ENCODE measurements around the gene OLFML1.

The OLFML1 gene

GRCh38 chr11:7480113-7480512 lies 5.2 kb upstream of the OLFML1 start:
- DNase-seq (ENCODE audit: low read depth): no peak

GRCh38 chr11:7484131-7484530 lies 1.2 kb upstream of the OLFML1 start:
- DNase-seq (ENCODE audit: low read depth): no peak

DNA sequence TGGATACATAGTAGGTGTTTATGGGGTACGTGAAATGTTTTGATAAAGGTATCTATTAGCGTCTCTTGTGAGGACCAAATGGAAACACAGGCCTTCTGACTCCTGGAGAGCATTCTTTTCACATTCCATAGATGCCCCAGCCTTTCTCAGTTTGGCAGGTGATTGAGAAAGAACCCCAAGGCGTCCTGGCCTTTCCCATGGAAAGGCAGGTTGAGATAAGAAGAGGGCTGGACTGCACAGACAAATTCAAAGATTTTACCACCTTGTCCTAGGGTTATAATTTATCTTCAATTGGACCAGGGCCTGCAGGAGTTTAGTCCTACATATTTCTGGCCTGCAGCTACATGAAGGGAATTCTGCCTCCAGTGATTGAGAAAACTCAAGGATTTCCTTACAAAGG lies 661 bp upstream of the OLFML1 start:
- DNase-seq (ENCODE audit: low read depth): no peak

- no peak for DNase-seq (ENCODE audit: low read depth)
Observed at GRCh38 chr11:7486098-7486780, 933 bp downstream of the OLFML1 start.

- DNase-seq (ENCODE audit: low read depth): no peak
Observed at GRCh38 chr11:7486781-7487140, 1.5 kb downstream of the OLFML1 start.

DNA sequence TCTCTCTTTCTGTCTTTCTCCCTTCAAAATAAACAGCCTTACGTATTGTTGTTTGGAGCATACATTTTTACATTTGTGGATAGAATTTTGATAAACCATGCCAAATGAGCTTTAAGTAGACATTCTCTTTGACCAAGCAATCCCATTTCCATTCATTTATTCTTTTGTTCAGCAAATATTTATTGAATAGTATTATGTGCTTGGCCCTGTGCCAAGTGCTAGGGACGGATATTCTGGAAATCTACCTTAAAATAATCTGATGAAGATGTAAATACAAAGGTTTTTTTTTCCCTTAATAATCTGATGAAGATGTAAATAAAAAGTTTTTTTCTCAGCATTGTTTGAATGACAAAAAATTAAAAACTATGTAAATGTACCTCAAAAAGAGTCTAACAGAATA lies 2.1 kb downstream of the OLFML1 start:
- DNase-seq (ENCODE audit: low read depth): no peak

- DNase-seq (ENCODE audit: low read depth): no peak
Observed at GRCh38 chr11:7488681-7489080, 3.4 kb downstream of the OLFML1 start.

DNA sequence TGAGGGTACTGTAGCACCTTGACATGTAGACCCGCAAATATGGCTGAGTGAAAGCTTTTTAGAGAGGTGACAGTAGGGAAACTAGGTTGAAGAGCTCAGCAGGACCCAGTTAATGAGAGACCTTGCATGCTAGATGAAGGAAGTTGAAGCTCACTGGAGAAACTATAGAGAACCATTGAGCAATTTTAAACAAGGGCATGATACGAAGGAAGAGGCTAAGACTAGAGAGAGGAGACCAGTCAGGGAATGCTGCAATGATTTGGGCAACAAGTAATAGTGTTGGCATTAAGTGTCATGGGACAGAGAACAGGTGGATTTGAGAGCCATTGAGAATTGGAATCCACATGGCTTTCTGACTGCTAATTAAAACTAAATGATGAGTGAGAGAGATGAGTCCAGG lies 4.1 kb downstream of the OLFML1 start:
- no peak for DNase-seq (ENCODE audit: low read depth)

GRCh38 chr11:7490054-7490453 lies 4.7 kb downstream of the OLFML1 start:
- DNase-seq (ENCODE audit: low read depth): no peak

- DNase-seq (ENCODE audit: low read depth): no peak
Observed at GRCh38 chr11:7490535-7490934, 5.2 kb downstream of the OLFML1 start.

GRCh38 chr11:7492253-7492652 lies 6.9 kb downstream of the OLFML1 start:
- DNase-seq (ENCODE audit: low read depth): no peak

GRCh38 chr11:7493670-7494069 lies 8.4 kb downstream of the OLFML1 start:
- DNase-seq (ENCODE audit: low read depth): no peak

GRCh38 chr11:7494086-7494745 lies 8.9 kb downstream of the OLFML1 start:
- no peak for DNase-seq (ENCODE audit: low read depth)

GRCh38 chr11:7495882-7496551 lies 10.7 kb downstream of the OLFML1 start:
- DNase-seq (ENCODE audit: low read depth): no peak

- DNase-seq (ENCODE audit: low read depth): no peak
Observed at GRCh38 chr11:7498193-7498592, 12.9 kb downstream of the OLFML1 start.

DNA sequence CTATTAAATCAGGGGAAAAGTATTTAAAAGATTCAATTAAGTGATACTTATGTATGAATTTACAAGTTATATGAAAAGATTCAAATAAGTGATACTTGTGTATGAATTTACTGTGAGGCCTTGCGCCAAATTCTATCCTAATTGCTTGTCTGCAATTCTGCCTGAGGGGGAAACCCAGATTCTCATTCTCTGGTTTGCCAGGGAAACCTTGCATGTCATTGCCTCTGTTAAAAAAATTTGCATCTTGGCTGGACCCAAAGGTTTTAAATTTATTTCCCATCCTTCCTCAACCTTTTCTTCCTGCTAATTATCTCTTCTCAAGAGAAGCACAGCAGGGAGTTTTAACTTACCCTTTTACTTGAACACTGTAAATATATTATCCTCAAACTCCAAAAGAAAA lies 13.8 kb downstream of the OLFML1 start:
- DNase-seq (ENCODE audit: low read depth): no peak

DNA sequence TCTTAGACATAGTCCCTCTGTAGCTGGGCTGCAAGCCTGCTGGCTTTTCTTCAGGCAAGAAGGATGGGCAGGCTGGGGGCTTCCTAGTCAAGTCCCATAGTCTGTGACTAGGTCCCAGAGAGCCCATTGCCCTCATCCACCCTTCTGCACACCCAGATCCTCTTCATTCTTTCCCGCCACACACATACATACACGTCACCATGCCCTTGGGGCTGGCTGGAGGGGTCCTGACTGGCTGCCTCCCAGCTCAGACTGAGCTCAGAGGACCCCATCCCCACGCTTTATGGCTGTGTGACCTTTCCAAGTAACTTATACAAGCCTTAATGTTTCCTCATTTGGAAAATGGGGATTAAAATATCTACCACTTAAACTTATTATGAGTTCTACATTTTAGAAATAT lies 14.9 kb downstream of the OLFML1 start:
- DNase-seq (ENCODE audit: low read depth): no peak

- DNase-seq (ENCODE audit: low read depth): no peak
Observed at GRCh38 chr11:7501251-7501650, 15.9 kb downstream of the OLFML1 start.

- DNase-seq (ENCODE audit: low read depth): no peak
Observed at GRCh38 chr11:7501894-7502293, 16.6 kb downstream of the OLFML1 start.

DNA sequence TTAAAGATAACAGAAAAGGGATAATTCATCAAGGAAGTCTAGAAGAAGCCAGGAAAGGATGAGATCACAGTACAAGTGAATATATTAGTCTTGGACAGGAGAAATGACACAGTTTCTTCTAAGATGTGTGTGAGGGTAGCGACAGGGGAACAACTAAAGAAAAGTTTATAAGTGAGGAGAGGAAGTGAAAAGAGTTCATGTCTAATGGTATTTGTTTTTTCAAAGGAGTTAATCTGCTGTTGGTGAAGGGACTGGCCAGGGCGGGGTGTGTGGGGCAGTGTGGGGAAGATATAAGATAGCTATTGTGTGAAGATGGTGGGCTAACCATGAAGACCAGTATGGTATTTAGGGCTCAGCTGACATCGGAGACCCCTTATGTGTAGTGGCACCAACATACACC lies 20.9 kb downstream of the OLFML1 start:
- no peak for DNase-seq (ENCODE audit: low read depth)

GRCh38 chr11:7508087-7508486 lies 22.8 kb downstream of the OLFML1 start:
- DNase-seq (ENCODE audit: low read depth): no peak

DNA sequence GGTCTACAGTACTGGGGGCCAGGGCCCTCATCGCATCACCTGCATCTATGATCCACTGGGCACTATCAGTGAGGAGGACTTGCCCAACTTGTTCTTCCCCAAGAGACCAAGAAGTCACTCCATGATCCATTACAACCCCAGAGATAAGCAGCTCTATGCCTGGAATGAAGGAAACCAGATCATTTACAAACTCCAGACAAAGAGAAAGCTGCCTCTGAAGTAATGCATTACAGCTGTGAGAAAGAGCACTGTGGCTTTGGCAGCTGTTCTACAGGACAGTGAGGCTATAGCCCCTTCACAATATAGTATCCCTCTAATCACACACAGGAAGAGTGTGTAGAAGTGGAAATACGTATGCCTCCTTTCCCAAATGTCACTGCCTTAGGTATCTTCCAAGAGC lies 24.7 kb downstream of the OLFML1 start:
- no peak for DNase-seq (ENCODE audit: low read depth)

DNA sequence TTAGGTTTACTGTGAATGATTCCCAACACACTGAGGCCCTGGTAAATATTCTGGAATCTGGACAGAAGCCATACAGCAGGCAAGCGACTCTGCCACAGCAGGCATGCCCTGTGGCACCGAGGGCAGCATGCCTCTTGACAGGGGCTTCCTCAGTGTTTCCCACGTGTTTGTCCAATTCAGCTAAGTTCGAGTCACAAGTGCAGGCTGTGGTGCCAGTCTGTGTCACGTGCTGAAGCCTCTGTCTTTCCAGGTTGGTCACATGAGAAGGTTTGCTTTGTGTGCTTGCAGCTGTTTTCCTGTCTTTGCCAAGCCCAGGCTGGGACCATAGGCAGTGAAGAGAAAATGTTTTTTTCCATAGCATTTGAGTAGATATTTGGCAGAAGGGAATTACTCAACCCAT lies 26.1 kb downstream of the OLFML1 start:
- DNase-seq (ENCODE audit: low read depth): no peak

All from activated gamma-delta T cell treated with anti-CD3 and anti-CD28 coated beads, Interleukin-2, amount 50 U/mL, for 16 hours (primary cell).